NT2/D1 (cell line): ENCODE data around the gene MYB.

Experiments used
- YY1 ChIP-seq: IDR thresholded peaks from 2 replicates; pipeline ENCODE4 v1.6.1; 2011; ENCODE audit not compliant: insufficient read length, insufficient read depth
- ZNF274 ChIP-seq: IDR thresholded peaks from 2 replicates; pipeline ENCODE4 v1.6.1; 2011; ENCODE audit warnings: mild to moderate bottlenecking, low read depth, low read length

DNA sequence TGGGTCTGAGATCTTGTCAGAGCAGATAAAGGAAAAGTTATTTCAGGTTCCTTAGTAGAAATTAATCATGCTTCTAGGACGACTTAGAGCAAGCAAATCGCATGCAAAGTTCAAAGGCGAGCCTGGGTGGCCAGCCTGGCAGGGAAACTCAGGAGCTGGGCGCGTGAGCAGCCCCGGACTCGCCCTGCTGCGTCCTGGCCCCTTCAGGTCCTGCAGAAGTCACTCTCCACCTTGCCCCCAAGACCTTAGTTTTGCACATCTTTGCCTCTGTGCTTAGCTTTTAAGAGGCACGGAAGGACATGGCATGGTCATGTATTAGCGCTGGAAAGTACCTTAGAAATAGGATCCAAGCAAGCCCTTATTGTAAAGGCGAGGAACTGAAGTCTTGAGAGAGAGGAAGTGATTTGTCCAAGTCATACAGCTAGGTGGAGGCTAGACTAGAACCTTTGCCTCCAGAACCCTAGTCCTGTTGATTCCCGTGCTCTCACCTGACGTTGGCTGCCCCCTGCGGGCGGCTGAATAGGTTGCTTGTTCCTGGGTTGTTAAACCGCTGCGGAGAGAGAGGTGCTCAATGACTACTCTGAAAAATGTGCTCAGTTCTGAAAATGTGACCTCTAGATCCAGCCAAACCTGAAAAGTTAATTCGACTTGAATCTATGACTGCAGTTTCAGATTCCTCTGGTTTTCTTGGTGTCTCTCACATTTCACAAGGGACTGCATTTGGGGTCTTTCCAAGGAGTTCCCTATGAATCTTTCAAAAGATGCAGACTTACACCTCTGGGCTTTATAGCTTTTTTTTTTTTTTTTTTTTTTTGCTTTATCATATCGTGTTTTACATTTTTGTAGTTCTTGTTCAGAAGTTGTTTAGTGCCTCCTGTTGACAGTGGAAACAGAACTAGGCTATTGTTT lies 2.7 kb downstream of the MYB start:
- TF ChIP-seq YY1, result no peak
- no peak for TF ChIP-seq ZNF274
